GM21526 (cell line): ENCODE measurements around the gene CENPE.

Experiments
- ATAC-seq: cut with Tn5 transposase; IDR thresholded peaks from one replicate; pipeline ENCODE4 v1.9.1; 2021; ENCODE audit warnings: moderate library complexity; ENCODE audit not compliant: unreplicated experiment, low FRiP score

Gene CENPE

DNA sequence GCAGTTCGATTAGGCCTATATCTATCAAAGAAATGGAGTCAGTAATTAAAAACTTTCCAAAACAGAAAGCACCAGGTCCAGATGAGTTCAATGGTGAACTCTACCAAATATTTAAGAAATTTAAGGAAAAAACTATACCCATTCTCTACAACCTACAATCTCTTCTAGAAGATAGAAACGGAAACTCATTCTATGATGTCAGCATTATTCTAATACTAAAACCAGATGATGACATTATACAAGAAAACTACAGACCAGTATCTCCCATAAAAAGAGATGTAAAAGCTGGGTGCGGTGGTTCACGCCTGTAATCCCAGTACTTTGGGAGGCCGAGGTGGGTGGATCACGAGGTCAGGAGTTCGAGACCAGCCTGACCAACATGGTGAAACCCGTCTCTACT lies 69.0 kb downstream of the CENPE start:
- ATAC-seq = no peak

DNA sequence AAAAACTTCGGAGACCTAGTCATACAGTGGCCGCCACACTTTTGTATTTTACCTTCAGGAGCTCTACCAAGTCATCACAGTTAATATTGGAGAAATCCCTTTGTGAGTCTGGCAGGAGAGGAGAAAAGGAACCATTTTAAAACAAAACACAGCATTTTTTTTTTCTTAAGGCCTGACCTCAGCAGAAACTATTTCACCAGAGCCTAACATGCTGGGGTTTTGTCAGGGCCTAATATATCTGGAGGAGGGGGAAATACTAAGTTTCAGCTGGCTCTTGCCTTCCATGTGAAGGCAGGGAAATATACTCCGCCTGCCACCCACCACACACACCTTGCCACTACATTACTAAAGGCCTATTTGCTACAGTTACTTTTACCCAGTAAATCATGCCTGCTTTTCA lies 72.0 kb downstream of the CENPE start:
- no peak for ATAC-seq

DNA sequence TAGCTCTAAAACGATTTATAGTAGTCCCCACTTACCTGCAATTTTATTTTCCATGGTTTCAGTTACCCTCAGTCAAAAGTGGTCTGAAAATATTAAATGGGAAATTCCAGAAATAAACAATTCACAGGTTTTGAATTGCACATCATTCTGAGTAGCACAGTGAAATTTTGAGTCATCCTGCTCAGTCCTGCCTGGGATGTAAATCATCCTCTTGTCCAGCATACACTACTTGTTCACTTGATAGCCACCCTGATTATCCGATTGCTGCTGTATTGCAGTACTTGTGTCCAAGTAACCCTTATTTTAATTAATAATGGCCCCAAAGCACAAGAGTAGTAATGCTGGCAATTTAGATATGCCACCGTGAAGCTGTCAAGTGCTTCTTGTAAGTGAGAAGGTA lies 75.0 kb downstream of the CENPE start:
- ATAC-seq = no peak

DNA sequence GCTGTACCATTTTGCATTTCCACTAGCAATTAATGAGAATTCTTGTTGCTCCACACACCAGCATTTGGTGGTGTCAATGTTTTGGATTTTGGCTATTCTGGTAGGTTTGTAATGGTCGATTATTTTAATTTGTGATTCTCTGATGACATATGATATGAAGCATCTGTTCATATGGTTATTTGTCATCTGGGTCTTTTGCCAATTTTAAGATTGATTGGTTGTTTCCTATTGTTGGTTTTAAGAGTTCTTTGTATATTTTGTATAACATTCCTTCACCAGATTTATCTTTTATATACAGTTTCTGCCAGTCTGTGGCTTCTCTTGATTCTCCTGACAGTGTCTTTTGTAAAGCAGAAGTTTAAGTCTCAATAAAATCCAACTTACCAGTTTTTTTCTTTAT lies 80.0 kb downstream of the CENPE start:
- no peak for ATAC-seq

DNA sequence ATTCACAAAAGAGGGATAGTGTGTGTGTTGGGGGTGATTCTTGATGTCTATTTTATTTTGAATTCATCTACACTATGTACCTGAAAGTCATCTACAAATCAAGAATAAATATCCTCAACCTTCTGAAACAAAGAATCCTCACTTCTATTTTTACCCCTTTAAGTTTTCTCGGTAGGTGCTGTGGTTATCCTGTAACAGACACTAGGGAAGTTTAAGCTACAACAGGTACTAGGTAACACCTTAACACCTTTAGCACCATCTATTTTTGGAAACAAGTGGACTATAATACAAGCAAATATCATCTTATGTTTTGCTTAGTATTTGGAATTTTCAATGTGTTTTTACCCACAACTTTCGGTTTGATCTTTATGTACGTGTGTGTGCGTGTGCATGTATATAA lies 86.5 kb downstream of the CENPE start:
- no peak for ATAC-seq

DNA sequence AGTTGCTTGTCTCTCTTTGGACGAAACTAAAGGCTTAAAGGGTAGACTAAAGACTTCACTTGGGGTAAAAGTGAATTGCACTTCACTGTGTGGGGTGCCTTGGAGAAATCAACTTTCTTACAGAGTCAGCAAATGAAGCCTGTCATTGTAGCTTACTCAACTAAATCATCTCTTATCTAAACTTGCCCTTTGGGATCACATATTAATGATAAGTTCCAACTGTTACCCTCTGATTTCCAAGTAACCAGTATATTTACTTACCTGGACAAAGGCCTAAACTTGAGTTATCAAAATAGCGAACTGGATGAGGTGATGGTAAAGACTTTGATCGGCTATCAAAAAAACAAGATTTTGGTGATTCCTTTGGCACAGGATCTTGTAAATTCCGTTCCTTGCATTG lies 89.6 kb downstream of the CENPE start:
- ATAC-seq = no peak

DNA sequence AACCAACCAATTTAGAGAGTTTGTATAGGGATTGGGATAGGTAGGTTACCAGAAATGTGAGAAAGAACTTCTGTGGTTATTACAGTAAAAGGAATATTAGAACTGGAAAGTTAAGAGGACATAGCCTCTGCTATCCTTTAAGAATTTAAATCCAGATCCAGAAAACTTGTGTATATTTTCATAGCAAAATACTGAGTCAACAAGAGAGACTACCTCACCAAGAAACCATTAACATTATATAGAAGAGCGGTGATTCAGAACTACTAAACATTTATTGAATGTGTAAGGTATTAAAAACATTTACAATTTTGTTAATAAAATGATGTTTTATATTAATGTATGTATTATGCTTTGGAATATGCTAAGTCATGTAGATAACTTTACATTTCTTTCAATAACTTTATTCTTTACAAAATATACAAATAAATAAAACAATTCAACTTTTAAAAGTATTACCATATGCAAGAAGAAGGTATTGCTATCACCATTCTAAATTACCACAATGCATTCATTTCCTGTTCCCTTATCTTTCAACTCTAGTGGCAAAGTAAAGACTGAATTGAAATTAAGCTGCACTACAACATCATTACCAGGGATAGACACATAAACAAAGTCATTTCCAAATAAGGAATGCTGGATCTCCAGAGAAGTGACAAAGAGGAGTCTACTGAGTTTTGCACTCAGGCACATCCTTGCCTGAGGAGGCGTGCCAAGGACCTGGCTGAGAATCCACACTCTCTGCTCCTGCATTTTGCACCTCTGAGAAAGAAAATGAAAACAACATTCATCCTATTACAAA lies 92.4 kb downstream of the CENPE start:
- ATAC-seq = no peak

DNA sequence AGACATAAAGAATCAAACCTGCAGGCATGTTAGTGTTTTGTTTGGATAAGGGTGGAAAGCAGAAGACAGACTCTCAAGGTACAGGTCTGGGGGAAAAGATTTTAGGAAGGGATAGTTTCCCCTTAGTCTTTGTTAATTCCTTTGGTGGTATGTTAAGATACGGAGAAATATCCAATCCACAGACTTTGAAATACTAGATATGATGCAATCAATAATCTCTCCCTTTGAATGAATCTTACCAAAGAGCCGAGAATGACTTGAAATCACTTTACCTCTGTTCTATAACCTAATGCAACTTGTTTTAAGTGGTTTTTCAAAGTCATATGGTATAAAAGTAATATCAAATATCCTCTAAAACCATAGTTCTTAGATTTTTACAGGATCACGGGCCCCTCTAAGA lies 93.3 kb downstream of the CENPE start:
- no peak for ATAC-seq

DNA sequence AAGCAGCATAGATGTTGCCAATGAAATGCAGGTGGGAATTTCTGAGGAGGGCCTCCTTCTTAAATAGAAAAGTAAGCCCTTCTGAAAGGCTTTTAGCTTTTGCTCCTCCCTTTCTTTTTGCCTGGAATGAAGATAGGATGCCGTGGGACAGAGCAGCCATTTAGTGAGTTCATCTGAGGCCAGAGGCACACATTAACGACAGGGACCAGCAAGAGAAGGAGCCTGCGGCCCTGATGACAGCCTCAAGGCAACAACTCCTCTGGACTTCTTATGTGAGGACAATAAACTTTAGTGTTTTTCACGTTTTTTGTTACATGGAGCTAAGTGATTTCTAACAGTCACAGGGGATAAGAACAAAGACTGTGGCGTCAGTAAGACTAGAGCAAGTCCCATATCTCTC lies 97.5 kb downstream of the CENPE start:
- ATAC-seq = no peak

DNA sequence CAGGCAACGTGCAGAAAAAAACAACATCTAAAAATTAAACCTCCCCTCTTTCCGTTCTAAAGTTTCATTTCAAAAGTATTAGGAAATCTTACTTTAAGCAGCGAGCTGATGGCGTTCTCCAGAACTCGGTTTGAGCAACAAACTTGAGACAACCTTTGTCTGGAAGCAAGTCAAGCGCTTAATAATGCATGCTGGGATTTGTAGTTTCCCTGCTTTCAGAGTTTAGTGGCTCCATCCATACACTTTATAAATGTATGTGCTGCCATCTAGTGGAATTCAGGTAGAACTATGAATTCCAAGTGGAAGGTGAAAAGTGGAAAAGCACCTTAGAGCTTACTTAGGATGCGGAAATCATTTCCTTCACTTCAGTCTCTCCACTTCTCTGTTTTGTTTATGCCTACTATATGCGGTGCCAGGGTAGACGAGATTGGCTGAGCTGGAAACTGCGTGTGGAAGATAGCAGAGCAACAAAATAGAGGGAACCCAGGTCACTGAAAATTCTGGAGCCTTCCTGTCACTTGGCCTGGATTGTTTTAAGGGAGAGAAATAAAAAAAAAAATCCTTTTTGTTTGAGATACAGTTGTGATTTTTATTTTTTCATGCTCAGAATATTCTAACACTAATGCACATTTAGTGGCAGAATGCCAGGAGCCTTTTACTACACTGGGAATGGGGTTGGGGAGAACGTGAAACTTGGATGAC lies 98.3 kb downstream of the CENPE start, which contains the start of gene BDH2:
TSS of gene BDH2 (minus strand) at position 144 of the 702 bp plus-strand sequence. CDS start 3,580 bp downstream, outside the sequence.
- ATAC-seq = peak; percentile 96

DNA sequence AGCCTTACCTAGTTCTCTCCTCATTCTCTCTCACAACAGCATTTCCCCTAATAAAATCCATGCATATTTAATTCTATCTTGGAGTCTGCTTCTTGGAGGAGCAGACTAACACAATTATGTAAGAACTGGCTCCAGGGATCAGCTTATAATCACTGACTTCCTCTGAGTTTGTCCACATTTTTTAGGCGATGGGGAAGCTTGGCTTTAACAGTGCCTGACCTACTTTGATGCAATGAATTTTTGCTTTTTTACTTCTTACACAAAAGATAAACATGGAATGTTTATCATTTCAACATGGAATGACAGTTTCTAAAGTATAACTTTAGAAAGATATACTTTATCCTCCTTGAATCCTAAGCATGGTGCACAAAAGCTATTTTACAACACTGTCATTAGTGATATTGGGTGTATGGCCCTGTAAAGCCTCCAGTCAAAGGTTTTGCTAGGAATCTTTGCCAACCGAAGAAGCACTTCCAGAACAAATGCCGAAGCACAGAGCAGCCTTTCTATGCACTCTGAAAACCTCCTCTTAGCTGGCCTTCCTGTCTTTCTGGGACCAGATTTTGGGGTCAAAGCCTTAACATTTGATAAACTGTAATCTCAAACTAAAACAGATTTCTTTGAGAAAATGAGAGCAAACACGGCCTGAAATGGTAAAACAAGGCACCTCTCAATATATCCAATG lies 99.2 kb downstream of the CENPE start:
- no peak for ATAC-seq

DNA sequence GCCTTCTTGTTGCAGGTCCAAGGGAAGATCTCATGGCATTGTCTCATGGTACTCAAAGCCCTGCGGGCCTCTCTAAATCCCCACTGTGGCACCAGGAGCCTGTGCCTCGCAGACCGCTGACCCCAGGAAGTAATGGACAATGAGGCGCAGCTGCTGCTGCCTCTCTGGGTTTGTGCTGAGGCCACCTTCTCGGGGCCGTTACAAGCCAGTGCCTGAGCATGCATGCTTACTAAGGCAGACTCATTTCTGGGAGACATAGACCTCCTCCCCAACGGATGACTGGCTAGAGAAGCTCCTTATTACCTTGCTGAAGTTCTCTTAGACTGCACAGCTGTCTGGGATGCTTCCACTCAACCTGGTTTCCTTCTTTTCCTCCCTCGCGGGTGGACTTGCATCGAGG lies 99.8 kb downstream of the CENPE start:
- ATAC-seq = no peak

DNA sequence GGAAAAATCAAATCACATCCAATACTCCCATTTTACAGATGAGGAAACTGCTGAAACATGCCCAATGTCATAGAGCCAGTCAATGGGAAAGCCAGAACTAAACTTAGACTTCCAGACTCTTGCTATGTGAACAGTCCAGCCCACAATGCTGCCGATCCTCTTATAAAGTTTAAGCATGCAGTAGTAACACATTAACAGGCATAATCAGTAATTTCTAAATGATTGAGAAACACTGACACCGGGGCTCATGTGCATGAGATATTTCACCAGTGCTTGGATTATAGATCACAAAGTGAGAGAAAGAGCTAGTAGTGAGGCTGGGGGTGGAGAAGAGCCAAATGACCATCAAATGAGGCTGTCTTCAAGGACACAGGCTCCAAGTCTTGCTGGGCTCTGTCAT lies 101.0 kb downstream of the CENPE start:
- no peak for ATAC-seq

DNA sequence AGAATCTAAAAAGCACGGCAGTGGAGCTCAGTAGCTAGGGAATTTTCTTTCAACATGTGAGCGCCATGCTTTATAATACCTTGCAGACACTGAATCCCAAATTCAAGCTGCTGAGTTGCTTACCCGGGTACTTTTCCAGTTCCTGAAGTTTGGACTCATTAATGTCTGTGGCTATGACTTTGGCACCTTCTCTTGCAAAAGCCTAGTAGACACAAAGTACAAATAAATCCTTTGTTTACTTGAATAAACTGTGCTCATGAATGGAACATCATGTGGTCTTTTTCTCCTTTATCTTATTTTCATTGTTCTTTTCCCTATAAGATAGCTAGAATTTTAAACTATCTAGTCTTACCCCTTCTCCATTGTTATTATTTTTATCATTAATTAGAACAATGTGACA lies 103.1 kb downstream of the CENPE start:
- ATAC-seq = no peak

DNA sequence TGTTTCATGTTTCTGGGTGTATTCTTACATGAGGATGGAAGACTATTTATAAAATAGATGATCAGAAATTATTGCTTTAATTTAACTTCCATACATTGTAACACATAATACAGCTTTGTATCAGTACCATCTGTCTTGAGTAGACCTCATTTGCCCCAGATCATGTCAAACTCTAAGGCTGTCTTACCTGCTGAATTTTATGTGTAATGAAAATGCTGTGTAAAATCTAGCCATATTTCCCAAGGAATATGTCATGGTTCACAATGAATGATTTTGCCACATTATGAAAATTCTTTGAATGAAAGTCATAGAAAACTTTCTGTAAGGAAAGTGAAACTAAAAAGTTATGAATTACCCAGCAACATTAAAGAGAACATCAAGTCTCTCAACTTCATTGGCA lies 105.9 kb downstream of the CENPE start:
- no peak for ATAC-seq

DNA sequence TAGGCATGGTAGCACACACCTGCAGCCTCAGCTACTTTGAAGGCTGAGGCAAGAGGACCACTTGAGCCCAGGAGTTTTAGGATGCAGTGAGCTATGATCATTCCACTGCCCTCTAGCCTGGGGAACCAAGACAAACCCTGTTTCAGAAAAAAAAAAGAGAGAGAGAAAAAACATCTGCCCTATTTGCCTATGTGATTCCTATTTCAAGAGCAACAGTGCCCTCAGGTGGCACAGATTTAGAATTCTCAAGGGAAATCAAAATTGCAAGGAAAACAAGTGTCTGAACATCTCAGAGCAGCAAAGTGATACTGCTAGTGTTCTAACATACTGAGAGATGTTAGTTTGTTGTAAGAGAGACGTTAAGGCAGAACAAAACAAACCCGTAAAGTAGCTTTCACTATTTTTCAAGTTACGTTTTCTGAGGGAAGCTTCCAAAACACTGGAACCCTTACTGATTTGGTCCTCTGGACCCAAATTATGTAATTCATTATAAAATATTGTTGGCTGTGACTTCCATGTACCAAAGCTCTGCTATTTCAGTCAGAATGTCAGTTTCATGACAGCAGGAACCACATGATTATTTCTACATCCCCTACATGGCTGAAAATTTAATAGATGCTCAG lies 106.4 kb downstream of the CENPE start:
- ATAC-seq = peak; percentile 81

DNA sequence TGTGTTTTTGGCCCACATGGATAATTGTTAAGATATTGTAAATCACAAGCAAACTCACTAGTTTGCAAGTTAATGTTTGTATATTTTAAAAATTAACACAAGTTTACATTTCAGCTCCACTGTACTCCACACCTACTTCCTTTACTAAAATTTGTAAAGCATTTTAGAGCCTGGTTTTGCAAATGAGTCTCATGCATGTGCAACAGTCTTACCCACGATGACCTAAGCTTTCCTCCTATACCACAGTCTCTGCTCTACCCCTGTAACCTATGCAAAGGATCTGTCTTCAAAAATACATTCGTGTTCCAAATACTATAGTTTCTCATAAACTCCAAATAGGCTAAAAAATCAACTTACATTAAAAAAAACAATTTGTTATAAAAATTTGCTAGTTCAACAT lies 108.7 kb downstream of the CENPE start:
- ATAC-seq = no peak

DNA sequence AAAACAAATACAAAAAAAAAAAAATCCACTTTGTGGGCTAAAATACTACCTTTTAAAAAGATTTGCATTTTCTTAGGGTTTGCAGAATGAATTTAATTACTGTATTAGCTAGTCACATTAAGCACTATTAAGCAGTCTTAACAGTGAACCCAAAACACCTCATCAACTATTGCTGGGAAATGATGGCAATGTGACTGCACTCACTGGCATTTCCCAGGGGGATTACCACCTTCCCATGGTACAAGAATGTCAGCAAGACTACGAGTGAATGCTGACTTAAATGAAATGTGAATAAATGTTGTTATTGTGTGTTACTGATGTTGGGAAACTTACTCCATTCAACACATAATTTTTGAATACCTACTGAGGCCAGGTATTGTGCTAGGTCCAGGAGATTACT lies 111.6 kb downstream of the CENPE start:
- no peak for ATAC-seq

DNA sequence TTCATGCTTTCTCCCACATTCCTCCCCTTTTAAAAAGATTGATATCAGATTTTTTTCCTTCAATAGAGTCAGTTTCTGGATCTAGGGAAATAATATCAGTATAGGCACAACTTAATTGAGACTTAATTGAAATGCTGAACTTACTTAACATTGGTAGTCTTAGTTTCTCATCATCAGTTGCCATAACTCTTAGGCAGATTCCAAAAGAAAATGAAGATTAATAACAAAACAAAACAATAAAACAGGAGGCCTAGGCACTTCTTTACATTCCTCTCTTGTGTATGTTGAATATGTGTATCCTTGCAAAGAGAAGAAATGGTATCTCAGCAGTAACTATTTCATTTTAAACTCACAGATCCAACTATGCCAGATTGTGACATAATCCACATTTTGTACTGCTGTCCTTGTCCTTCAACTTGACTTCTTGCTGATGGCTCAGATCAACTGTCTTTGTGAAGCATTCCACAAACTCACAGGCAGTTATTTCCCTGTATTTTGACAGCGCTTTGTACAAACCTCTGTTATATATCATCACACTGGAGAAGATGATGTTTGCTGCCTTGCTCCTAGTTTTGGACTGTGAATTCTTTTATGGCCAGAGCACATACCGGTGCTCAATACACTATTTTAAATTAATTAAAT lies 112.5 kb downstream of the CENPE start:
- no peak for ATAC-seq

DNA sequence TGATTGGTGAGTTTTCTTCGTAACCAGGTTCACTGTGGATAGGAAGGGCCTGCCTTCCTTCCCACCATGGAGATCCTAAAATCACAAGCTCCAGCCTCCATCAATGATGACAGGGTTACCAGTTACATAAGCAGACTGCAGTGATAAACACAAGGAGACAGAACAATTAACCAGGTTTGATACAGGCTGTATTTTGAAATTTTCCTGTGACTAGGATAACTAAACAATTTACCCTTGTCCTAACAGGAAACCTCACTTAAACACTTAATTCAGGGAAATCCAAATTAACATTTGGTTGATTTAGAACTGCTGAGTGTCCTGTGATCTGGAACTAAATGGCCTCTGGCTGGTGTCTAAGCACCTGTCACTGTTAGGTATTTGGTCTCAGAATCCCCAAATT lies 118.5 kb downstream of the CENPE start:
- ATAC-seq = no peak
